HG03196 (cell line): Measurements from ENCODE around the gene PPT1.

Experiments used
- ATAC-seq: cut with Tn5 transposase; IDR thresholded peaks from one replicate; pipeline ENCODE4 v1.9.1; 2021; ENCODE audit not compliant: unreplicated experiment

Gene PPT1

DNA sequence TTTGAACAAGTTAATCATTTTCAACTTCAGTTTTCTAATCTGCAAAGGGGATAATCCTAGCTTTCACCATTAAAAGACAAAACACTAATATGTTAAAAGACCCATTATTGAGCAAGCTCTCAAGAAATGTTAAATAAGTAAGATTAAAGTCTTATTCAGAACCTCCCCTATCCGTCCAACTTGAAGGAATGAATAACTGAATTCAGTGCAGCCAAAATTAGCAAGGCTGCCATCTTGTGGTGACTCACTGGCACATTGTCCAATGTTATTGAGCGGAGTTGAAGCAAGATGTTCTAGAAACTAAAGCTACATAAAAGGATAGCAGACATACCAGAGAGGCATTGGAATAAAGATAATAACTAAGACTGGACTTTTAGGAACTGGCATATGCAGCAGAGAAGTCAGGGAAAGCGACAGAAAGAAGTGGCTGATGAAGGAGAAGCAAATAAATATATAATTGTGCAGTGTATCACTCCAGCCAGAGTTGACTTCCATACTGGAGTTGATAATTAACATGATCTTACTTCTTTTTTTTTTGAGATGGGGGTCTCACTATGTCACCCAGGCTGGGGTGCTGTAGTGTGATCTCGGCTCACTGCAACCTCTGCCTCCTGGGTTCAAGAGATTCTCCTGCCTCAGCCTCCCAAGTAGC lies 64.7 kb downstream of the PPT1 start:
- no peak for ATAC-seq

DNA sequence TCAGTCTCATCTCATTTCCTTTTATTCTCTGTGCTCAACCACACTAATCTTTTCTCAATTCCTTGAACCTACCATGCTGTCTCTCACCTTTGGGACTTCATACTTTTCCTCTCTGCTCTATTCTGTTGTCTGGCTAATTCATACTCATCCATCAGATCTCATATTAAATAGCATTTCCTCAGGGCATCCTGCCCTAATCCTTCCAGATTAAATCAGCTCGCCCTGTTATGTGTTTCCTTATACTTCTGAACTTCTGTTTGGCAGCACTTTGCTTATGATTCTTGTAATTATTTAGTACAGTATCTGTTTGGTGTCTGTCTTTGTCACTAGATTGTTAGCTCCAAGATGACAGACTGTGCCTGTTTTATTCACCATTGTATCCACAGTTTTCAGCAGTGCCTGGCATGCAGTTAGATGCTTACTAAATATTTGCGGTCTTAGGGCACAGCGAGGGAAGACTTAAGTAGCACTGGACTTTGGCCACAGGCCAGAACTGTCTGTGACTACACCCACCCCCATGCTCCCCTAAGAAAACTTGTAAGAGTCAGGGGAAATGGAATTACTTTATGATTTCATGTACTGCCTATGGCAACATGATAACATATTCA lies 66.4 kb downstream of the PPT1 start:
- ATAC-seq: no peak

DNA sequence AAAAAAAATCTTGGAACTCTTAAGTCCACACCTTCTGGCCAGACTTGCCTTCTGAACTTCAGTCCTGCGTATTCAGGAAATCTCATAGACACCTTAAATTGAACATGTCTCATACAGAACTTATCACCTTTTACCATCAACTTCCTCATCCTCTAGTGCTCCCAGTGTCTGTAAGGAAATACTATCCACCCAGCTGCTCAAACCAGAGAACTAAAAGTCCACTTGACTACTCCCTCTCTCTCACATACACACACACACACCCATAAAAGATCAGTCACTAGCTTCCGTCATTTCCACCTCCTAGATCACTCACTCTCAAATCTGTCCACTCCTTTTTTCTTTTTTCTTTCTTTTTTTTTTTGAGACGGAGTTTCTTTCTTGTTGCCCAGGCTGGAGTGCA lies 67.4 kb downstream of the PPT1 start:
- no peak for ATAC-seq

DNA sequence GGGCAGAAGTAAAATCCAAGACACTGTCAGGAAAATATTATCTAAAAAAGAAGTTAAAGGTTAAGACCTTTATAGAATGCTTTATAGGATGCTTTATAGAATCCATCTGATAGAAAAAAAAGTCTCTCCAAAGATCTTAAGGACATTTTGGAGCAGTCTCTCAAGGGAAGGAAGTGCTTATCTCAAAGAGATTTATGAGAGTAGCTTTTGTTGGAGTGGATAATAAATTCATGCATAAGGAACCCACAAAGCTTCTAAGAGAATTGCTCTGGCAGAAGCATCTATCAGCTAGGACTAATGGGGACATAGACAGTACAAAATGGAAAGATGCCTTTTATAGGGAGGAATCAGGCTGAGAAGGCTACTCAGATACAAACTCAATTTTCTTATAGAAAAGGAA lies 69.4 kb downstream of the PPT1 start:
- no peak for ATAC-seq

DNA sequence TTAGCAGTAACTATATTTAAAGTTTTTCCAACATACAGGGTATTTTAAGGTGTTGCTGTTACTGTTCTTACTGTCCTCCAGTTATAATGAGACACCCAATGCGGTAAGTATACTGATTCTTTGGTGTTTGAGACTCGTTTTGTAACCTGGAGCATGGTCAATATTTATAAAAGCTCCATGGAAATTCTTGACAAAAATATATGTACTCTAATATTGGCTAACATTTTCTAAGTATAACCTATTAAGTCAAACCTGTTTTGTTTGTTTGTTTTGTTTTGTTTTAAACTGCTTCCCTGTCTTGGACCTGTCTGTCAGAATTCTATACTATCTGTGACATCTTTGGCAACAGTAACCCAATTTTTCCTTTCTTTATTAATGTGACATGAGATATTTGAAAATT lies 72.4 kb downstream of the PPT1 start:
- no peak for ATAC-seq

DNA sequence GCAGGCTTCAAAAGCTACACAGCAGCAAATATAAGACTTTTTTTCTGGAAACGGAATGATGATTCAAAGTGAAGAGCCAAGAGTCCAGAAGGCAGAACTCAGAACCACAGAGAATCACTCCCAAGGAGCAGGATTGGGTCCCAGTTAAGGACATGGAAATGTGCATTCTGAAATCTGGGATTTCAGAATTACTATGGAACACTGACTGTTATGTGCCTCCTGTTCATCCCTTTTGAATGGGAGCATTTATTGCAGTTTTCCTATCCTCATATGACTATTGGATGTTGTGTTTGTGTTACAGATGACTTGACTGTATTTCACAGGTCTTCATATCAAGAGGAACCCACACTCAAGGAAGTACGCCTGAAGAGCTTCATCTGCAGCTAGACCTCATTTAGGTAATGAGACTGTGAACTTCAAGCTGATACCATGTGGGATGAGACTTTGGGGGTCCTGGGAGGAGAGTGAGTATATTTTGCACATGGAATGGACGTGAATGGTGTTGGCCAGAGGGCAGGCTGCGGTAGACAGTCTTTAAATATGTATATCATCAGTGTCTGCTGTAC lies 73.6 kb downstream of the PPT1 start:
- no peak for ATAC-seq
